ENCODE measurements around the gene DUSP15. TPM values are rescaled to one million over a fixed set of nuclear protein-coding genes. Genes with fewer than 3 reads are reported as not detected.

The DUSP15 gene
- total RNA-seq, 2 experiments from 2014 or later = not detected

DNA sequence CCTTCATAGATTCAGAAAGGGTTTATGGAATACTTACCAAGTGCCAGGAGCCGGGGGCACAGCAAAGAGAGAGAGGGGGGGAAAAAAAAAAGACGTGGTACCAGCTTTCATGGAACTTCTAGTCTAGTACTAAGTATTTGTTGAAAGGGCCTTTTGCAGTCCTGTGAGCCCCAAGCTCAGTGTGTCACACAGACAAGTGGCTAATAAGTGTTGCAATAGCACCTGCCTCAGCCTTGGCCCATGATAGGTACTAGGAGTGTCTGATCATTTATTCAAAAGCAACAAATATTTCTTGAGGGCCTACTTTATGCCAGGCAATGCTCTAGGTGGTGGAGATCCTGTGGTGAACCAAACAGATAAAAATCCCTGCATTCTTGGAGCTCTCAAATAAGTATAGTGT lies 43.3 kb downstream of the DUSP15 start:
- no peaks in the 10 kb centered on the region for H3K9me3 Mint-ChIP-seq
- H3K4me3 Mint-ChIP-seq = no peak overlapping the region
- no peak overlapping the region for H3K4me3 ChIP-seq (ENCODE audit: low read length)
- H3K4me1 ChIP-seq (ENCODE audit: insufficient read depth, low read length) = peaks cover 10% of the 10 kb centered on the region
- intact Hi-C loops (cut with DNase I, micrococcal nuclease) = loop anchor here in 1 of 2 experiments (10.0 kb wide), 1 partner anchor 828 kb away; no protein-coding TSS in a partner anchor
- H3K9me3 ChIP-seq (ENCODE audit: control insufficient read depth in 1 of 2, insufficient read depth in 1 of 2, low read length in 2 of 2) = no peaks in the 10 kb centered on the region
- DNase-seq = no peak
- H3K27me3 Mint-ChIP-seq = no peaks in the 10 kb centered on the region
- TF ChIP-seq, protein P1, sequence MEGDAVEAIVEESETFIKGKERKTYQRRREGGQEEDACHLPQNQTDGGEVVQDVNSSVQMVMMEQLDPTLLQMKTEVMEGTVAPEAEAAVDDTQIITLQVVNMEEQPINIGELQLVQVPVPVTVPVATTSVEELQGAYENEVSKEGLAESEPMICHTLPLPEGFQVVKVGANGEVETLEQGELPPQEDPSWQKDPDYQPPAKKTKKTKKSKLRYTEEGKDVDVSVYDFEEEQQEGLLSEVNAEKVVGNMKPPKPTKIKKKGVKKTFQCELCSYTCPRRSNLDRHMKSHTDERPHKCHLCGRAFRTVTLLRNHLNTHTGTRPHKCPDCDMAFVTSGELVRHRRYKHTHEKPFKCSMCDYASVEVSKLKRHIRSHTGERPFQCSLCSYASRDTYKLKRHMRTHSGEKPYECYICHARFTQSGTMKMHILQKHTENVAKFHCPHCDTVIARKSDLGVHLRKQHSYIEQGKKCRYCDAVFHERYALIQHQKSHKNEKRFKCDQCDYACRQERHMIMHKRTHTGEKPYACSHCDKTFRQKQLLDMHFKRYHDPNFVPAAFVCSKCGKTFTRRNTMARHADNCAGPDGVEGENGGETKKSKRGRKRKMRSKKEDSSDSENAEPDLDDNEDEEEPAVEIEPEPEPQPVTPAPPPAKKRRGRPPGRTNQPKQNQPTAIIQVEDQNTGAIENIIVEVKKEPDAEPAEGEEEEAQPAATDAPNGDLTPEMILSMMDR (IDR thresholded peaks at IDR 0.05) = no peak
- no peaks in the 10 kb centered on the region for H3K36me3 Mint-ChIP-seq (ENCODE audit: low read depth)
- ChIA-PET POLR2A (no interaction called here), CTCF (no interaction called here)
- H3K27me3 ChIP-seq (ENCODE audit: control insufficient read depth in 1 of 2, insufficient read depth in 2 of 2, low read length in 2 of 2) = peaks cover 0 to 3% of the 10 kb centered on the region in 2 experiments
- H3K27ac Mint-ChIP-seq = no peak overlapping the region
- H3K36me3 ChIP-seq (ENCODE audit: insufficient read depth, low read length) = no peaks in the 10 kb centered on the region
- no peak for ATAC-seq (ENCODE audit: poor library complexity)
- no peak overlapping the region for H3K27ac ChIP-seq (ENCODE audit: low read depth in 1 of 2, low read length in 2 of 2)
- no peaks in the 10 kb centered on the region for H3K4me1 Mint-ChIP-seq (ENCODE audit: low read depth)

DNA sequence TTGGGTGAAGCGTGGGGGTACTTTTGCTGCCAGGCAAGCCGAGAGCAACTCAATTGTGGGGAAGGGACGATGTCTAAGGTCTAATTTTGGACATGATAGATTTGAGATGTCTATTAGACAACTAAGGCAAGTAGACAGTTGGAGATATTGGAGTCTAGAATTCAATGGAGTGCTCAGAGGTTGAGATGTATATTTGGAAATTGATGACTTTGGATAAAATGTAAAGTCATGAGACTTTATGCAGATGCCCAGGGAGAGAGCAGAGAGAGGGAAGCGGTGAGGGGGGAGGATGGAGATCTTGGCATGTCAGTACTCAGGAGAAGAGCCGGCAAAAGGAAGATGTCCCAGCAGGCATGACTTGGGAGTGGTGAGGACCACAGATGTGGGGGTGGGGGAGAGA lies 44.3 kb downstream of the DUSP15 start:
- no peaks in the 10 kb centered on the region for H3K4me1 Mint-ChIP-seq (ENCODE audit: low read depth)

DNA sequence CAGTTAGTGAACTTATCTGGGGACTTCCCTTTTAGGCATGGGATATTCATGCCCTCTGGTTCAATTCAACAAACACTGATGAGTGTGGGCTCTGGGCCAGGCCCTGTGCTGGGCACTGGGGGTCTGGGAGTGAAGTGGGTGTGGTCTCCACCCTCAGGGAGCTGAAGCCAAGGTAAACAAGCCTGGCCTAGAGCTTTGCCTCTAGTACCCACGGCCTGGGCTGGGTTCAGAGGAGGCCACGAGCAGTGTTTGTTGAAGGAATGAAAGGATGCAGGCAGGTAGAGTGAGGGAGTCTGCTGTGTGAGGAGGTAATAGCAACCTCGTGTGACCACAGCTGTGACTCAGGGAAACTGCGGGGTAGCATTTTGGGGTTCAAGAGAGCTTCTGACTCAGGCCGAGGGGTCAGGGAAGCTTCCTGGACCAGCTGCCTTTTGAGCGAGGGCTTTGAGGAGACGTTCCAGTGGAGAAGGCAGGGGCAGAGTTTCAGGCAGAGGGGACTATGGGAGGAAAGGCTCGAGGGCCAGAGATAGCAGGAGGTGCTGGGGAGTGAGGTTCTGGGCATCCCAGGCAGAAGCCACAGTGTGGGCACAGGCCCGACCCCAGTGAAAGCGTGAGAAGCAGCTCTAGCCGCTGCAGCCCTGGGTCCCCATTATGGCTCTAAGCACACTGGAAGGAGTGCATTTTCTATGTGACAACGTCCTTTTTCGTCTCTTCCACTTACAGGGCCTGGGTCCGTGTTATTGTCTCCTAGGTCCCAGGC lies 45.6 kb downstream of the DUSP15 start:
- Histone ChIP-seq H3K9me3 (ENCODE audit: control insufficient read depth in 1 of 2, insufficient read depth in 1 of 2, low read length in 2 of 2) (no peaks in the 10 kb centered on the region), H3K4me1 (ENCODE audit: insufficient read depth, low read length) (peaks cover 10% of the 10 kb centered on the region), H3K4me3 (ENCODE audit: low read length) (no peak overlapping the region), H3K27ac (ENCODE audit: low read depth in 1 of 2, low read length in 2 of 2) (no peak overlapping the region), H3K27me3 (ENCODE audit: control insufficient read depth in 1 of 2, insufficient read depth in 2 of 2, low read length in 2 of 2) (peaks cover 0 to 3% of the 10 kb centered on the region in 2 experiments), H3K36me3 (ENCODE audit: insufficient read depth, low read length) (no peaks in the 10 kb centered on the region)
- H3K27me3 Mint-ChIP-seq = no peaks in the 10 kb centered on the region
- POLR2A ChIA-PET = no interaction called here
- H3K4me3 Mint-ChIP-seq = no peak overlapping the region
- H3K9me3 Mint-ChIP-seq = no peaks in the 10 kb centered on the region
- no peak overlapping the region for H3K27ac Mint-ChIP-seq
- CTCF ChIA-PET = no interaction called here
- H3K36me3 Mint-ChIP-seq (ENCODE audit: low read depth) = no peaks in the 10 kb centered on the region
- H3K4me1 Mint-ChIP-seq (ENCODE audit: low read depth) = no peaks in the 10 kb centered on the region
- DNase-seq = no peak
- no peak for ATAC-seq (ENCODE audit: poor library complexity)
- intact Hi-C loops (cut with DNase I, micrococcal nuclease) = loop anchor here in 1 of 2 experiments (10.0 kb wide), 1 partner anchor 830 kb away; no protein-coding TSS in a partner anchor
- TF ChIP-seq, protein P1 (IDR thresholded peaks at IDR 0.05) = no peak

More for the DNA sequence above, 44.3 kb downstream of the DUSP15 start:
- H3K36me3 ChIP-seq (ENCODE audit: insufficient read depth, low read length) = no peaks in the 10 kb centered on the region
- Mint-ChIP-seq H3K27me3 (no peaks in the 10 kb centered on the region), H3K4me3 (no peak overlapping the region), H3K36me3 (ENCODE audit: low read depth) (no peaks in the 10 kb centered on the region), H3K27ac (no peak overlapping the region), H3K9me3 (no peaks in the 10 kb centered on the region)
- peaks cover 10% of the 10 kb centered on the region for H3K4me1 ChIP-seq (ENCODE audit: insufficient read depth, low read length)
- ChIA-PET CTCF (no interaction called here), POLR2A (no interaction called here)
- no peak overlapping the region for H3K4me3 ChIP-seq (ENCODE audit: low read length)
- TF ChIP-seq, protein P1 (IDR thresholded peaks at IDR 0.05) = no peak
- DNase-seq = no peak
- ATAC-seq (ENCODE audit: poor library complexity) = no peak
- peaks cover 0 to 3% of the 10 kb centered on the region in 2 experiments for H3K27me3 ChIP-seq (ENCODE audit: control insufficient read depth in 1 of 2, insufficient read depth in 2 of 2, low read length in 2 of 2)
- H3K9me3 ChIP-seq (ENCODE audit: control insufficient read depth in 1 of 2, insufficient read depth in 1 of 2, low read length in 2 of 2) = no peaks in the 10 kb centered on the region
- H3K27ac ChIP-seq (ENCODE audit: low read depth in 1 of 2, low read length in 2 of 2) = no peak overlapping the region
- intact Hi-C loops (cut with DNase I, micrococcal nuclease) = loop anchor here in 1 of 2 experiments (10.0 kb wide), 1 partner anchor 829 kb away; no protein-coding TSS in a partner anchor

All from CD4-positive, alpha-beta T cell (primary cell).